ENCODE data around the gene ZNF628.

Gene ZNF628

GRCh38 chr19:55492362-55492944 is 16.0 kb downstream of the ZNF628 start:
- no peak overlapping the region for H3K4me3 ChIP-seq (replicated peaks; ENCODE audit: insufficient read depth, low read length)
- no peak for DNase-seq (ENCODE audit: low read depth in 1 of 2, low spot score in 1 of 2)
- no peak overlapping the region for H3K27ac ChIP-seq (replicated peaks)
- peaks cover 23% of the 10 kb centered on the region for H3K27me3 ChIP-seq (ENCODE audit: insufficient read depth, poor library complexity, severe bottlenecking)
- TF ChIP-seq GABPA (IDR thresholded peaks at IDR 0.05; ENCODE audit: low read depth) = no peak
- TF ChIP-seq CTCF (IDR thresholded peaks at IDR 0.05; ENCODE audit: insufficient read depth, low read length) = no peak
- no peak for TF ChIP-seq REST (IDR thresholded peaks at IDR 0.05; ENCODE audit: insufficient replicate concordance, low read depth)

- peaks cover 23% of the 10 kb centered on the region for H3K27me3 ChIP-seq (ENCODE audit: insufficient read depth, poor library complexity, severe bottlenecking)
- DNase-seq (ENCODE audit: low read depth in 1 of 2, low spot score in 1 of 2) = no peak
- TF ChIP-seq SPI1 (IDR thresholded peaks at IDR 0.05; ENCODE audit: borderline replicate concordance, low read depth) (no peak), POLR2AphosphoS5 (IDR thresholded peaks at IDR 0.05; ENCODE audit: low read depth) (no peak), REST (IDR thresholded peaks at IDR 0.05; ENCODE audit: insufficient replicate concordance, low read depth) (no peak), CTCF (IDR thresholded peaks at IDR 0.05; ENCODE audit: insufficient read depth, low read length) (no peak), GABPA (IDR thresholded peaks at IDR 0.05; ENCODE audit: low read depth) (no peak)
- no peak overlapping the region for H3K4me3 ChIP-seq (replicated peaks; ENCODE audit: insufficient read depth, low read length)
- no peak overlapping the region for H3K27ac ChIP-seq (replicated peaks)
Observed at GRCh38 chr19:55493052-55493644, 16.7 kb downstream of the ZNF628 start.

- H3K4me3 ChIP-seq (replicated peaks; ENCODE audit: insufficient read depth, low read length) = no peak overlapping the region
Observed at GRCh38 chr19:55493645-55494171, 17.3 kb downstream of the ZNF628 start.

More at GRCh38 chr19:55493645-55494171, 17.3 kb downstream of the ZNF628 start:
- no peak for TF ChIP-seq GABPA (IDR thresholded peaks at IDR 0.05; ENCODE audit: low read depth)
- no peak for TF ChIP-seq CTCF (IDR thresholded peaks at IDR 0.05; ENCODE audit: insufficient read depth, low read length)
- TF ChIP-seq SPI1 (IDR thresholded peaks at IDR 0.05; ENCODE audit: borderline replicate concordance, low read depth) = no peak
- no peak for TF ChIP-seq REST (IDR thresholded peaks at IDR 0.05; ENCODE audit: insufficient replicate concordance, low read depth)
- TF ChIP-seq POLR2AphosphoS5 (IDR thresholded peaks at IDR 0.05; ENCODE audit: low read depth) = no peak
- H3K27ac ChIP-seq (replicated peaks) = no peak overlapping the region
- H3K27me3 ChIP-seq (ENCODE audit: insufficient read depth, poor library complexity, severe bottlenecking) = peaks cover 23% of the 10 kb centered on the region
- DNase-seq (ENCODE audit: low read depth in 1 of 2, low spot score in 1 of 2) = no peak

Data from HL-60 (cell line).